Omental fat pad (tissue), 4 donors: ENCODE measurements around the gene CD93. TPM values are rescaled to one million over a fixed set of nuclear protein-coding genes. Genes with fewer than 3 reads are reported as not detected.

Experiments used
- ATAC-seq: fragments of 150-250 bp; one replicate; pipeline ENCODE4 v1.9.1; 2016; ENCODE audit warnings: mild to moderate bottlenecking, moderate library complexity; ENCODE audit not compliant: low FRiP score
- DNase-seq: peaks from one replicate; pipeline ENCODE4 v3.0.0-alpha.2; 2019; ENCODE audit warnings: low spot score
- total RNA-seq, 4 donors: library from RNA; depleted of rRNA; stranded (reverse); fragments of >200 nt; gene quantifications; one replicate each; pipeline ENCODE4 v1.1.0, GENCODE V29; 2016
- TF ChIP-seq, protein P1 (sequence below), 3 donors: fragments of 450-650 bp; IDR thresholded peaks; one replicate each; pipeline ENCODE4 v1.5.1; 2016 to 2017; ENCODE audit warnings: antibody characterized with exemption in 3 of 3, mild to moderate bottlenecking in 3 of 3, moderate library complexity in 2 of 3

Gene CD93
- total RNA-seq, 4 donors from 2014 or later: 43.8 to 227 (median 140) TPM

DNA sequence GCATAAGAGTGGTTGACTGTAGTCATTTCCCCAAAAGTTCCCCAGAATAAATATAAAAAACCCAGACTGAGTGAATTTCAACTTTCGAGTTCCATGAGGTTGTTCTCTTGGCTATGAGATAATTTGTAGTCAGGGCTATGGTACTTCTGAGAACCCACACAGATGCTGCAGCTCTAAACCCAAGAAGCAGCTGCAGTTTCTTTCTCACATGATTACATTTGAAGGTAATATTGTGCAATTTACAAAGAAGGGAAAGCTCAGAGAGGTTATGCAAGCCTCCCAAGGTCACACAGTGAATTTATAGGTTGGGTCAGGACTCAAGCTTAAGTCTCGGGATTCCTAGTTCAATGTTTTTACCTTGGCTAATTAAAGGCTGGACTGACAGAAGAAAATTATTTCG is 29.7 kb upstream of the CD93 start:
- no peak for DNase-seq
- TF ChIP-seq, protein P1, sequence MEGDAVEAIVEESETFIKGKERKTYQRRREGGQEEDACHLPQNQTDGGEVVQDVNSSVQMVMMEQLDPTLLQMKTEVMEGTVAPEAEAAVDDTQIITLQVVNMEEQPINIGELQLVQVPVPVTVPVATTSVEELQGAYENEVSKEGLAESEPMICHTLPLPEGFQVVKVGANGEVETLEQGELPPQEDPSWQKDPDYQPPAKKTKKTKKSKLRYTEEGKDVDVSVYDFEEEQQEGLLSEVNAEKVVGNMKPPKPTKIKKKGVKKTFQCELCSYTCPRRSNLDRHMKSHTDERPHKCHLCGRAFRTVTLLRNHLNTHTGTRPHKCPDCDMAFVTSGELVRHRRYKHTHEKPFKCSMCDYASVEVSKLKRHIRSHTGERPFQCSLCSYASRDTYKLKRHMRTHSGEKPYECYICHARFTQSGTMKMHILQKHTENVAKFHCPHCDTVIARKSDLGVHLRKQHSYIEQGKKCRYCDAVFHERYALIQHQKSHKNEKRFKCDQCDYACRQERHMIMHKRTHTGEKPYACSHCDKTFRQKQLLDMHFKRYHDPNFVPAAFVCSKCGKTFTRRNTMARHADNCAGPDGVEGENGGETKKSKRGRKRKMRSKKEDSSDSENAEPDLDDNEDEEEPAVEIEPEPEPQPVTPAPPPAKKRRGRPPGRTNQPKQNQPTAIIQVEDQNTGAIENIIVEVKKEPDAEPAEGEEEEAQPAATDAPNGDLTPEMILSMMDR (IDR thresholded peaks at IDR 0.05): no peak
- no peak for ATAC-seq

DNA sequence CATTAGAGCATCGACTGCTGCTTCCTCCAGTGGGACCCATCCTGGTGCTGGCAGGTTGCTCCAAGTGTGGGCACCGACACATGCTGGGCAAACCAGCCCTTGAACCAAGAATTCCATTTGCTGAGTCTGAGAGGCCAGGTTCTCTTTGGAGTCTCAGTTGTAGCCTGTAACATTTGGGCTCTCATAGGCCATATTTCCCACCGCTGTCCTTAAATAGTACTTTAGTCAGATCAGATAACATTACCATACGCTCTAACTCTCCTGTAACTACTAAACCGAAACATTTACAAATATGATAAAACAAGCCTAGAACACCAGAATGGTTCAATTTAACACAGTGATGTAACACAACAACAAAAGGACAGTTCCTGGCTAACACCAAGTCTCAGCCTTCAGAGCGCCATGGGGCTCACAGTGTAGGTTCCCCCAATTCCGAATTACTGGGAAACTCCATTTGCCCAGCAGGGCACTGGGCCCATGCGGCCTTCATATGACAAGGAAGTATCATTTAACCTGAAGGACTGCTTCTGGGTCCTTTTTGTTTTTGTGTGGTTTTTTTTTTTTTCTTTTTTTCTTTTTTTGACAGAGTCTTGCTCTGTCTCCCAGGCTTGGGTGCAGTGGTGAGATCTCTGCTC is 28.4 kb upstream of the CD93 start:
- DNase-seq (no peak), ATAC-seq (no peak)

DNA sequence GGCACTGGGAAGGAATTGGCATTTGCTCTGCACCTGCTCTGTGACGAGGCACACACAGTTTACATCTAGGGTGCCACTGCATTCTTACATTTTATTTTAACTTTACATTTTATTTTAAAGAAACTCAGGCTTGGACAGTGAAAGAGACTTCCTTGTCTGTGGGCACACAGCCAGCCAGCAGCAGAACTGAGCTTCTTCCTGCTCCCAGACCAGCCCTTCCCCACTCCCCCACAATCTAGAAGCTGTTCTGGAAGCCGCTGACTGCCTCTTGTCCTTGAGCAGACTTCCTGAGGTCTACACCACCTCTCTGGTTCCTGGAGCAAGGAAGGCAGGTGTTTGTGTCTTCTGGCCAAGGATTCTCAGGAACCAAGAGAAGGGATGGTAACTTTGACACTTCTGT is 27.9 kb upstream of the CD93 start:
- DNase-seq: no peak
- ATAC-seq: no peak
- TF ChIP-seq, protein P1 (IDR thresholded peaks at IDR 0.05): no peak

More for the DNA sequence above, 28.4 kb upstream of the CD93 start:
- TF ChIP-seq, protein P1 (IDR thresholded peaks at IDR 0.05): no peak

DNA sequence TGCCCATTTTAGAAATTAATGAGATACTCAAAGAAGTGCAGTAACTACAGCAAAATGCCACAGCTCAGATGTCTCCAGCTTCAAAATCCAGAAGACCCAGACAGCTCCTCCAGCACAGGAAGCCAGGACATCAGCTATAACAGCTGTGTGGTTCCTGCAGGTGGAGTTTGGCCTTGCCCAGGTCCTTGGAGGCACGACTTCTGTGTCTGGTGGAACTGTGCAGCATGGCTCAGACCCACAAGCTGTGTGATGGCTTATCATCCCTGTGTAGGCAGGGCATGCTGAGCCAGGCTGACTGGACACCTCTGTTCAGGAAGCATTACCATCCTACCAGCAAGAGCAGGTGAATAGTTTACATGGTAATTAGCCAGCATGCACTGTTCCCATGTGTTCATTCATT is 26.5 kb upstream of the CD93 start:
- no peak for ATAC-seq
- TF ChIP-seq, protein P1 (IDR thresholded peaks at IDR 0.05): no peak
- no peak for DNase-seq

DNA sequence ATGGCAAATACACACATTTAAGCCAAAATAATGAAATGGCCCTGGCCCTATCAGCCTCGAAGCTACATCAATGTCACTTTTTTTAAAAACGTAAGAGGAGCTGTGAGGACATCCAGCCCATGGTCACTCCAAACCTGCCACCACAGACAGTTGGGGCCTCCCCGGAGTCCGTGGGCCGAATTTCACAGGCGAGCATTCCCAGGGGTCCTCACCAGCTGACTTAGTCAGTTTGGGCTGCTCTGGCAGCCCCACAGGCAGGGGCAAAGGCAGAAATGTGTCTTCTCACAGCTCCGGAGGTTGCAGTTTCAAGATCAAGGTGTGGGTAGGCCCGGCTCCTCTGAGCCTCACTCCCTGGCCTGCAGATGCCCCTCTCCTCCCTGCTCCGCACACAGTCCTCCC is 25.8 kb upstream of the CD93 start:
- DNase-seq (no peak), ATAC-seq (no peak)
- TF ChIP-seq, protein P1 (IDR thresholded peaks at IDR 0.05): no peak

DNA sequence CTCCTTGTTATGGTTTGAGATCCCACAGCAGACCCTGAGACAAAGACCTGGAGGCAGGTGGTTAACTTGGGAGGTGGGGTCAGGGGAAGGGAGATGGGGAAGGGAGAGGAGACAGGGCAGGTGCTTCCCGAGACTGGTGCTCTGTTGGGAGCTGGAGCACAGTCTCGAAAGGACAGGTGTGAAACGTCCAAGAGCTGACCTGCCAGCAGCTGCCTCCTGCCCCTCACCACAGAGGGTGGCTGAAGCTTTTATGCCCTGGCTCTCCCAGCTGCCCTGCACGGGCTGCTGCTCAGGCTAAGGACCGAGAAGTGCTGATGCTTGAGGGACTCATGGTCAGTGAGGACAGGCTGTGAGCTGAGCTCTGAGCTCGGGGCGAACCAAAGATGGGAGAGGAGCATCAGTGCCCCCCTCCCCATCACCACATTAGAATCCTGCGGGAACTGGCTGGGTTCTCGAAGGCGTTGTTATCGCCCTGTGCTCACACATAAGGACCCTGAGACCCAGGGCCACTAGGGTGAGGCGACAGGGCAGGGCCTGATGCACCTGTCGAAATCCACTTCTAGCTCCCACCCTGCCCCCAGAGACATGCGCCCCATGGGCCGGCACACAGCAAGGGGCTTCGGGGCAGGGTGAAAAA is 25.3 kb upstream of the CD93 start:
- no peak for DNase-seq
- TF ChIP-seq, protein P1 (IDR thresholded peaks at IDR 0.05): no peak
- no peak for ATAC-seq

DNA sequence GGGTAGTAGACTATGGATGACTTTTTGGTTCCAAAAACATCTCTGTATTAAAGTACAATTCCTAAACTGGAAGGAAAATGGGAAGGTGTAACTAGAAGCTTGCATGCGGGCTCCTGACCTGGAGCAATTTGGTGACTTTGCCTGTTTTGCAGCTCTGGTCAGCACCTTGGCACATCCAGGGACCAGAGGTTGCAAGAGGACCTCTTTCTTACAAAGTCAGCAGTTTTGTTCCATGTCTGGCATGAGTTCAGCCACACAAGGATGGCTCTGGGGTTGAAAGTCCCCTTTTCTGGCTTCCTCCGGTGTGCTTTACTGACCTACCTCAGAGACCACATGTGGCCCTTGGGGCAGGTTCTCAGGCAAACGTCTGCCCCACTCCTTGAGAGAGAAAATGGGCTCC is 22.7 kb upstream of the CD93 start:
- ATAC-seq: no peak
- no peak for DNase-seq
- TF ChIP-seq, protein P1 (IDR thresholded peaks at IDR 0.05): no peak
